NT2/D1 (cell line): ENCODE measurements around the gene MACROD1.

Experiments used
- YY1 ChIP-seq: IDR thresholded peaks from 2 replicates; pipeline ENCODE4 v1.6.1; 2011; ENCODE audit not compliant: insufficient read length, insufficient read depth
- ZNF274 ChIP-seq: IDR thresholded peaks from 2 replicates; pipeline ENCODE4 v1.6.1; 2011; ENCODE audit warnings: mild to moderate bottlenecking, low read depth, low read length

DNA sequence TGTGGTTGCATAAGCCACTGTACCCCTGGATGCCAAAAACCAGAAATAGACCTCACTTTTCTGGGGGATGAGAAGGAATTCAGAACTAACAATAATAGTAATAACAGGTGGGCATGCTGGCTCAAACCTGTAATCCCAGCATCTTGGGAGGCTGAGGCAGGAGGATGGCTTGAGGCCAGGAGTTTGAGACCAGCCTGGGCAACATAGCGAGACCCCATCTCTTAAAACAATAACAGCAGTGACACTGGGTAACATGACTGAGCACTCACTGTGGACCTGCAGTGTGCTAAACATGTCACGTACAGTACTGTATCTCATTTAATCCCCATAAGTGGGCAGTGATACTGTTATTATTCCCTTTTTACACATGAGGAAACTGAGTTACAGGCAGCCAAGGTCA lies 120.2 kb downstream of the MACROD1 start:
- TF ChIP-seq YY1: no peak
- no peak for TF ChIP-seq ZNF274
